T-cell (primary cell): ENCODE results near the gene LRCH1. TPM values are rescaled to one million over a fixed set of nuclear protein-coding genes. Genes with fewer than 3 reads are reported as not detected.
"Not testable (repeated sequence)": the region's sequence is repeated elsewhere in the genome, so short reads cannot be mapped to it uniquely, and the experiment has no call there.

Experiments used
- ATAC-seq, 4 experiments: fragments of 200-7000 bp in 3 of 4; fragments of 150-1000 bp in 1 of 4; cut with Tn5 transposase; replicated peaks in 1 of 4; 1 replicate in 3 of 4; 2 replicates in 1 of 4; pipeline ENCODE4 v1.10.0; 2021; ENCODE audit warnings: moderate library complexity in 3 of 4, mild to moderate bottlenecking in 2 of 4, moderate number of reproducible peaks in 1 of 4
- CTCF ChIA-PET, 2 donors: fragments of 300-600 bp; sonication (Branson Sonifier 250); formaldehyde crosslinking; loops; one replicate each; lab custom pipeline; 2022; ENCODE audit warnings: antibody characterized with exemption in 2 of 2; lab: Charles Lee
- POLR2A ChIA-PET, 2 donors: fragments of 300-600 bp; sonication (Branson Sonifier 250); formaldehyde crosslinking; loops; one replicate each; lab custom pipeline; 2022; ENCODE audit warnings: antibody characterized with exemption in 2 of 2; lab: Charles Lee
- DNase-seq, 35 experiments: peaks; one replicate each; pipeline versions ENCODE4 v3.0.0 to v3.0.0-alpha.2; 2013 to 2023
- H3K27ac ChIP-seq: one replicate; pipeline ENCODE4 v1.5.1; 2013; ENCODE audit warnings: low read length
- H3K27me3 ChIP-seq, 2 experiments: replicated peaks in 1 of 2; 1 replicate in 1 of 2; 2 replicates in 1 of 2; pipeline versions ENCODE4 v1.6.1 to v1.7.0; 2013; ENCODE audit warnings: low read length in 1 of 2, mixed read lengths in 1 of 2; ENCODE audit not compliant: control insufficient read depth in 2 of 2, insufficient read depth in 2 of 2; ENCODE audit errors: extremely low read depth in 1 of 2
- H3K36me3 ChIP-seq, 2 donors: 1 replicate in 1 of 2; 2 replicates in 1 of 2; pipeline versions ENCODE4 v1.6.1 to v1.7.0; 2013; ENCODE audit warnings: low read length in 1 of 2; ENCODE audit not compliant: control insufficient read depth in 2 of 2, insufficient read depth in 1 of 2; ENCODE audit errors: extremely low read depth in 1 of 2
- H3K4me1 ChIP-seq, 2 experiments: 1 replicate in 1 of 2; 2 replicates in 1 of 2; pipeline versions ENCODE4 v1.6.1 to v1.7.0; 2013; ENCODE audit warnings: low read length in 2 of 2, mixed read lengths in 1 of 2; ENCODE audit not compliant: insufficient read depth in 2 of 2, control insufficient read depth in 1 of 2; ENCODE audit errors: extremely low read depth in 1 of 2
- H3K4me3 ChIP-seq, 2 donors: 1 replicate in 1 of 2; 2 replicates in 1 of 2; pipeline versions ENCODE4 v1.5.1 to v1.7.0; 2013; ENCODE audit warnings: mild to moderate bottlenecking in 2 of 2, low read length in 1 of 2, moderate library complexity in 1 of 2; ENCODE audit not compliant: control insufficient read depth in 1 of 2; ENCODE audit errors: extremely low read depth in 1 of 2
- H3K9me3 ChIP-seq: 2 replicates; pipeline ENCODE4 v1.7.0; 2013
- H3K27ac Mint-ChIP-seq, 2 donors: one replicate each; pipeline ENCODE4 v1.8.0; 2020 to 2021; ENCODE audit warnings: mild to moderate bottlenecking in 2 of 2, mixed read lengths in 2 of 2
- H3K27me3 Mint-ChIP-seq, 2 donors: one replicate each; pipeline ENCODE4 v1.8.0; 2021 to 2022; ENCODE audit warnings: mixed read lengths in 2 of 2
- H3K36me3 Mint-ChIP-seq: one replicate; pipeline ENCODE4 v1.8.0; 2021; ENCODE audit warnings: mixed read lengths
- H3K4me1 Mint-ChIP-seq, 3 donors: one replicate each; pipeline ENCODE4 v1.8.0; 2020 to 2022; ENCODE audit warnings: mixed read lengths in 3 of 3, mild to moderate bottlenecking in 1 of 3
- H3K4me3 Mint-ChIP-seq, 3 donors: one replicate each; pipeline ENCODE4 v1.8.0; 2020 to 2022; ENCODE audit warnings: mild to moderate bottlenecking in 3 of 3, mixed read lengths in 3 of 3, moderate library complexity in 3 of 3
- H3K9me3 Mint-ChIP-seq, 3 donors: one replicate each; pipeline ENCODE4 v1.8.0; 2020 to 2022; ENCODE audit warnings: mixed read lengths in 3 of 3
- WGBS: methylation state at CpG from one replicate; pipeline ENCODE4 v1.1.5; 2013; ENCODE audit warnings: missing lambda C conversion rate; ENCODE audit not compliant: insufficient coverage; 5-methylcytosine and 5-hydroxymethylcytosine counted together
- total RNA-seq, 35 experiments: library from RNA in 6 of 35; stranded (reverse) in 6 of 35; fragments of 120-200 nt in 1 of 35; gene quantifications; one replicate each; pipeline versions ENCODE4 v1.2.1 to v1.2.4 and lab custom pipeline; 2013 to 2026

LRCH1 gene
- total RNA-seq, 5 donors from 2014 or later (not counting 1 experiment from before 2014, with no cell fraction given), result 16.0 to 21.8 (median 17.9) TPM

- no peaks in the 10 kb centered on the region for H3K9me3 Mint-ChIP-seq
- Histone ChIP-seq H3K9me3 (no peaks in the 10 kb centered on the region), H3K4me1 (peaks cover 12 to 13% of the 10 kb centered on the region in 2 experiments), H3K4me3 (no peak overlapping the region), H3K27ac (no peak overlapping the region), H3K36me3 (peaks cover 0 to 6% of the 10 kb centered on the region in 2 donors), H3K27me3 (no peaks in the 10 kb centered on the region)
- no peak for DNase-seq
- H3K36me3 Mint-ChIP-seq, result peaks cover 14% of the 10 kb centered on the region
- no peak overlapping the region for H3K4me3 Mint-ChIP-seq
- H3K27ac Mint-ChIP-seq, result no peak overlapping the region
- 100% methylated on average over 4 of the region's 6 CpGs for WGBS
- no peak for ATAC-seq
- peaks cover 26 to 41% (median 33%) of the 10 kb centered on the region in 3 donors for H3K4me1 Mint-ChIP-seq
- ChIA-PET POLR2A (no interaction called here), CTCF (interaction anchor here in 1 of 2 donors (0.7 to 0.9 kb wide), 2 partner anchors 25 to 59 kb away, joined by 3 read pairs; no protein-coding TSS in a partner anchor)
- no peaks in the 10 kb centered on the region for H3K27me3 Mint-ChIP-seq
These were observed 200.9 kb downstream of the LRCH1 start for GRCh38 chr13:46753917-46754316.

- H3K9me3 Mint-ChIP-seq, result no peaks in the 10 kb centered on the region
- ATAC-seq, result no peak
- no peak overlapping the region for H3K4me3 Mint-ChIP-seq
- H3K27me3 Mint-ChIP-seq, result no peaks in the 10 kb centered on the region
- H3K36me3 Mint-ChIP-seq, result peaks cover 10% of the 10 kb centered on the region
- H3K4me3 ChIP-seq, result no peak overlapping the region
- H3K4me1 Mint-ChIP-seq, result peaks cover 24 to 36% (median 29%) of the 10 kb centered on the region in 3 donors
- H3K27me3 ChIP-seq, result no peaks in the 10 kb centered on the region
- H3K27ac Mint-ChIP-seq, result no peak overlapping the region
- H3K4me1 ChIP-seq, result peaks cover 12 to 13% of the 10 kb centered on the region in 2 experiments
- H3K36me3 ChIP-seq, result peaks cover 0 to 3% of the 10 kb centered on the region in 2 donors
- ChIA-PET POLR2A (no interaction called here), CTCF (interaction anchor here in 1 of 2 donors (0.7 kb wide), 1 partner anchor 1810 kb away, joined by 3 read pairs; no protein-coding TSS in a partner anchor)
- no peak overlapping the region for H3K27ac ChIP-seq
- H3K9me3 ChIP-seq, result no peaks in the 10 kb centered on the region
- DNase-seq, result no peak
These were observed 201.8 kb downstream of the LRCH1 start for GRCh38 chr13:46754812-46755211.

- CTCF ChIA-PET, H3K4me3 ChIP-seq, H3K27me3 ChIP-seq, H3K9me3 Mint-ChIP-seq, H3K27me3 Mint-ChIP-seq, H3K9me3 ChIP-seq, DNase-seq, H3K27ac ChIP-seq, H3K36me3 Mint-ChIP-seq, H3K27ac Mint-ChIP-seq, ATAC-seq, H3K36me3 ChIP-seq, POLR2A ChIA-PET, H3K4me3 Mint-ChIP-seq: not testable (repeated sequence)
- no CpG with 5 or more reads among the region's 5 CpGs for WGBS
- H3K4me1 ChIP-seq, result peaks cover 12 to 13% of the 10 kb centered on the region in 2 experiments
- H3K4me1 Mint-ChIP-seq, result peaks cover 18 to 30% (median 22%) of the 10 kb centered on the region in 3 donors
These were observed 202.5 kb downstream of the LRCH1 start for GRCh38 chr13:46755508-46755907.

- CTCF ChIA-PET, result interaction anchor here in 1 of 2 donors (0.5 kb wide), 1 partner anchor 706 kb away, joined by 3 read pairs; no protein-coding TSS in a partner anchor
- no peaks in the 10 kb centered on the region for H3K27me3 ChIP-seq
- no peak overlapping the region for H3K27ac Mint-ChIP-seq
- H3K9me3 Mint-ChIP-seq, result no peaks in the 10 kb centered on the region
- no CpG with 5 or more reads among the region's 4 CpGs for WGBS
- no peaks in the 10 kb centered on the region for H3K36me3 Mint-ChIP-seq
- H3K27ac ChIP-seq, result no peak overlapping the region
- ATAC-seq, result no peak
- H3K36me3 ChIP-seq, result no peaks in the 10 kb centered on the region
- DNase-seq, result no peak
- no peaks in the 10 kb centered on the region for H3K9me3 ChIP-seq
- no peak overlapping the region for H3K4me3 Mint-ChIP-seq
- no peaks in the 10 kb centered on the region for H3K27me3 Mint-ChIP-seq
- no peak overlapping the region for H3K4me3 ChIP-seq
- peaks cover 5 to 17% (median 11%) of the 10 kb centered on the region in 3 donors for H3K4me1 Mint-ChIP-seq
- H3K4me1 ChIP-seq, result peaks cover 5 to 11% of the 10 kb centered on the region in 2 experiments
- POLR2A ChIA-PET, result interaction anchor here in 1 of 2 donors (0.6 kb wide), 1 partner anchor 580 kb away, joined by 8 read pairs; no protein-coding TSS in a partner anchor
These were observed 204.0 kb downstream of the LRCH1 start for GRCh38 chr13:46756977-46757376.

GRCh38 chr13:46757640-46758039, 204.7 kb downstream of the LRCH1 start:
- H3K36me3 Mint-ChIP-seq, result no peaks in the 10 kb centered on the region
- no peaks in the 10 kb centered on the region for H3K27me3 Mint-ChIP-seq
- POLR2A ChIA-PET, result interaction anchor here (0.6 to 0.7 kb wide), 4 partner anchors 35 to 581 kb away, joined by 4 to 8 read pairs (median 4); no protein-coding TSS in a partner anchor
- H3K27ac Mint-ChIP-seq, result no peak overlapping the region
- H3K36me3 ChIP-seq, result no peaks in the 10 kb centered on the region
- no peak overlapping the region for H3K4me3 Mint-ChIP-seq
- peaks cover 0 to 5% of the 10 kb centered on the region in 2 experiments for H3K4me1 ChIP-seq
- CTCF ChIA-PET, result no interaction called here
- H3K4me3 ChIP-seq, result no peak overlapping the region
- ATAC-seq (no peak), DNase-seq (no peak)
- H3K27ac ChIP-seq, result no peak overlapping the region
- WGBS, result 91% methylated on average over 1 of the region's 3 CpGs
- peaks cover 0 to 14% (median 6%) of the 10 kb centered on the region in 3 donors for H3K4me1 Mint-ChIP-seq
- no peaks in the 10 kb centered on the region for H3K27me3 ChIP-seq
- H3K9me3 Mint-ChIP-seq, result no peaks in the 10 kb centered on the region
- H3K9me3 ChIP-seq, result no peaks in the 10 kb centered on the region

- no peak overlapping the region for H3K4me3 ChIP-seq
- Mint-ChIP-seq H3K36me3 (no peaks in the 10 kb centered on the region), H3K4me1 (no peaks in the 10 kb centered on the region), H3K9me3 (no peaks in the 10 kb centered on the region), H3K27me3 (no peaks in the 10 kb centered on the region), H3K27ac (no peak overlapping the region), H3K4me3 (no peak overlapping the region)
- ChIA-PET POLR2A (no interaction called here), CTCF (no interaction called here)
- no peaks in the 10 kb centered on the region for H3K36me3 ChIP-seq
- no peak overlapping the region for H3K27ac ChIP-seq
- H3K9me3 ChIP-seq, result no peaks in the 10 kb centered on the region
- no peaks in the 10 kb centered on the region for H3K27me3 ChIP-seq
- no peak for DNase-seq
- H3K4me1 ChIP-seq, result no peaks in the 10 kb centered on the region
- WGBS, result no CpG with 5 or more reads among the region's 2 CpGs
- ATAC-seq, result no peak
These were observed 206.9 kb downstream of the LRCH1 start for GRCh38 chr13:46759846-46760245.
